Lung (tissue), 12 donors: ENCODE measurements around the gene FAM210B. TPM values are rescaled to one million over a fixed set of nuclear protein-coding genes. Genes with fewer than 3 reads are reported as not detected.
A peak's percentile ranks its signal among the peaks of the same experiment; 100 is the strongest.

Experiments used
- ATAC-seq: fragments of 200-7000 bp; cut with Tn5 transposase; one replicate; pipeline ENCODE4 v1.9.1; 2020; ENCODE audit warnings: moderate number of reproducible peaks; ENCODE audit not compliant: insufficient read depth, low FRiP score
- DNase-seq, 3 donors: peaks; one replicate each; pipeline ENCODE4 v3.0.0-alpha.2; 2013 to 2017
- H3K27ac ChIP-seq, 2 donors: one replicate each; pipeline ENCODE4 v1.5.1; 2013; ENCODE audit warnings: mild to moderate bottlenecking in 2 of 2, moderate library complexity in 2 of 2, control low read depth in 1 of 2, inconsistent platforms in 1 of 2, low read depth in 1 of 2, low read length in 1 of 2
- H3K27me3 ChIP-seq, 3 donors: one replicate each; pipeline ENCODE4 v1.5.1; 2013; ENCODE audit warnings: low read length in 2 of 3; ENCODE audit not compliant: control insufficient read depth in 3 of 3, insufficient read depth in 3 of 3
- H3K36me3 ChIP-seq, 4 donors: one replicate each; pipeline ENCODE4 v1.5.1; 2013; ENCODE audit warnings: low read length in 4 of 4, mild to moderate bottlenecking in 1 of 4, moderate library complexity in 1 of 4; ENCODE audit not compliant: control insufficient read depth in 4 of 4, insufficient read depth in 4 of 4
- H3K4me1 ChIP-seq, 5 donors: one replicate each; pipeline ENCODE4 v1.5.1; 2013; ENCODE audit warnings: low read length in 5 of 5, mild to moderate bottlenecking in 2 of 5, moderate library complexity in 1 of 5; ENCODE audit not compliant: control insufficient read depth in 5 of 5, insufficient read depth in 5 of 5
- H3K4me3 ChIP-seq: one replicate; pipeline ENCODE4 v1.5.1; 2013; ENCODE audit warnings: mild to moderate bottlenecking, control low read depth, moderate library complexity
- H3K9ac ChIP-seq, 2 donors: one replicate each; pipeline ENCODE4 v1.5.1; 2013; ENCODE audit warnings: low read length in 2 of 2, control low read depth in 1 of 2; ENCODE audit not compliant: insufficient read depth in 1 of 2
- H3K9me3 ChIP-seq, 4 donors: one replicate each; pipeline ENCODE4 v1.5.1; 2013; ENCODE audit warnings: low read length in 3 of 4, mild to moderate bottlenecking in 1 of 4, moderate library complexity in 1 of 4; ENCODE audit not compliant: control insufficient read depth in 4 of 4, insufficient read depth in 3 of 4
- CTCF ChIP-seq: IDR thresholded peaks from 2 replicates; pipeline ENCODE4 v1.5.1; 2012; ENCODE audit warnings: mild to moderate bottlenecking; ENCODE audit errors: control extremely low read depth, extremely low read depth
- WGBS, 2 donors: extraction: QIAGEN DNeasy Blood & Tissue Kit; methylation state at CpG; one replicate each; pipeline ENCODE4 v1.1.7; 2013; 5-methylcytosine and 5-hydroxymethylcytosine counted together
- polyA plus RNA-seq, 2 donors: library from polyadenylated mRNA; stranded (reverse); fragments of 200-250 nt; gene quantifications; one replicate each; pipeline ENCODE4 v1.2.1, GENCODE V29; 2013
- total RNA-seq, 2 donors: library from RNA; depleted of rRNA in 1 of 2; stranded (reverse); fragments of >200 nt in 1 of 2; gene quantifications; one replicate each; pipeline ENCODE4 v1.2.1, GENCODE V29; 2014 to 2021
- donor health status: control.
- donor health status: control.
- donor health status: Bipolar disorder and iron deficiency.
- donor health status: healthy.
- donor health status: DM: yes; HTN: yes; CAD: no.

FAM210B gene
- total and polyA plus RNA-seq, 4 donors, result 18.7 to 41.7 (median 25.0) TPM

GRCh38 chr20:56360133-56360907, 1.5 kb downstream of the FAM210B start:
- 74 to 88% methylated on average over 14 of the region's 14 CpGs for WGBS, 2 donors
- ATAC-seq, result no peak

GRCh38 chr20:56360908-56361205, 2.1 kb downstream of the FAM210B start:
- no peak for TF ChIP-seq CTCF
- ATAC-seq (no peak), DNase-seq (no peak)
- 88 to 94% methylated on average over 8 of the region's 8 CpGs for whole genome bisulfite sequencing, 2 donors
- H3K9ac ChIP-seq, result peak overlapping the region in 1 of 2 donors; percentile 9
- H3K36me3 ChIP-seq, result peaks cover 0 to 7% (median under 1%) of the 10 kb centered on the region in 4 donors
- no peak overlapping the region for H3K27ac ChIP-seq
- no peaks in the 10 kb centered on the region for H3K27me3 ChIP-seq
- H3K9me3 ChIP-seq, result no peaks in the 10 kb centered on the region
- H3K4me1 ChIP-seq, result peaks cover 5 to 17% (median 6%) of the 10 kb centered on the region in 5 donors
- H3K4me3 ChIP-seq, result no peak overlapping the region

More at GRCh38 chr20:56360133-56360907, 1.5 kb downstream of the FAM210B start:
- Histone ChIP-seq H3K36me3 (peaks cover 0 to 5% (median 0%) of the 10 kb centered on the region in 4 donors), H3K9me3 (no peaks in the 10 kb centered on the region), H3K4me1 (peaks cover 5 to 17% (median 6%) of the 10 kb centered on the region in 5 donors), H3K27ac (peak overlapping the region; percentile 68 to 84), H3K4me3 (peak overlapping the region; percentile 4), H3K27me3 (no peaks in the 10 kb centered on the region), H3K9ac (peak overlapping the region; percentile 23 to 74)
- no peak for DNase-seq
- no peak for TF ChIP-seq CTCF

GRCh38 chr20:56361900-56362299, 3.1 kb downstream of the FAM210B start:
- Histone ChIP-seq H3K27ac (no peak overlapping the region), H3K9ac (no peak overlapping the region), H3K4me1 (peaks cover 5 to 17% (median 6%) of the 10 kb centered on the region in 5 donors), H3K36me3 (peaks cover 2 to 10% (median 8%) of the 10 kb centered on the region in 4 donors), H3K4me3 (no peak overlapping the region), H3K9me3 (no peaks in the 10 kb centered on the region), H3K27me3 (no peaks in the 10 kb centered on the region)
- WGBS, 2 donors, result 88 to 94% methylated on average over 8 of the region's 8 CpGs
- TF ChIP-seq CTCF, result no peak
- ATAC-seq (no peak), DNase-seq (no peak)
